ENCODE measurements around the gene TMEM184A. TPM values are rescaled to one million over a fixed set of nuclear protein-coding genes. Genes with fewer than 3 reads are reported as not detected.

The TMEM184A gene
- total RNA-seq, 1 donor from 2014 or later = not detected

DNA sequence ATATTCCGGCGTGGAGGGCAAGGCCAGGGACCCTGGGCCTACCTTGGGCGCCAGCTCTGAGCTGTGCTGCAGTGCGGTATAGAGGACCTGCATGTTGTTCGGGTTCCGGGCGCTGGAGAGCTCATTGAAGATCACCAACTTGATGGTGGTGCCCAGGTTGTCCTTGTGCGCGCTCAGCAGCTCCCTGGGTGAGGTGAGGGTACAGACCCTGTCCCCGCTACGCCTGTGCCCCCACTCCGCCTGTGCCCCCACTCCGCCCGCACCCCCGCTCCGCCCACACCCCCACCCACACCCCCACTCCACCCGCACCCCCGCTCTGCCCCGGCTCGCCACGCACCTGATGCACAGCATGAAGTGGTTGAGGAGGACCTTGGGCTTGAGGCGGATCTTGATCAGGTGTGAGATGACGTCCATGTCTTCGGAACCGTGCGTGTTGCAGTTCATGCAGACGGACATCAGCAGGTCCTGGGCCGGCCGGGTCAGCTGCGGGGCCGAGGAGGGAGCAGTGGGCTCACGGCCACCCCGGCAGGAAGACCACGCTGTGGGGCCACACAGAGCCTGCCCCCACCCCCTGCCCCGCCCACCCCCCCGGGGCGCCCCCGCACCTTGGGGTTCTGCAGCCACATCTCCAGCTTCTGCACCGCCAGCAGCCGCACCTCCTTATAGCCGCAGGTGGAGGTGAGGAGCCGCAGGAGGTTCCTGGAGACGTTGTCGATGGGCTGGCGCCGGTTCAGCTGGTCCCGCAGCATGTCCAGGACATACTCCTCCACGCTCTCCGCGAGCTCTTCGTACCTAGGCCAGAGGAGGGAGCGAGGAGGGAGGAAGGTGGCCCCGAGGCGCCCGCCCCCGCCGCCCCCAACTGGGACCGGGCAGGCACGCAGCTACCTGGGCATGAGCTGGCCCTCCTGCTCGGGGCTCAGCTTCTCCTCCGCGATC is 57.4 kb downstream of the TMEM184A start:
- intact Hi-C loops (cut with DNase I) = no loop called here
- TF ChIP-seq, protein P1, sequence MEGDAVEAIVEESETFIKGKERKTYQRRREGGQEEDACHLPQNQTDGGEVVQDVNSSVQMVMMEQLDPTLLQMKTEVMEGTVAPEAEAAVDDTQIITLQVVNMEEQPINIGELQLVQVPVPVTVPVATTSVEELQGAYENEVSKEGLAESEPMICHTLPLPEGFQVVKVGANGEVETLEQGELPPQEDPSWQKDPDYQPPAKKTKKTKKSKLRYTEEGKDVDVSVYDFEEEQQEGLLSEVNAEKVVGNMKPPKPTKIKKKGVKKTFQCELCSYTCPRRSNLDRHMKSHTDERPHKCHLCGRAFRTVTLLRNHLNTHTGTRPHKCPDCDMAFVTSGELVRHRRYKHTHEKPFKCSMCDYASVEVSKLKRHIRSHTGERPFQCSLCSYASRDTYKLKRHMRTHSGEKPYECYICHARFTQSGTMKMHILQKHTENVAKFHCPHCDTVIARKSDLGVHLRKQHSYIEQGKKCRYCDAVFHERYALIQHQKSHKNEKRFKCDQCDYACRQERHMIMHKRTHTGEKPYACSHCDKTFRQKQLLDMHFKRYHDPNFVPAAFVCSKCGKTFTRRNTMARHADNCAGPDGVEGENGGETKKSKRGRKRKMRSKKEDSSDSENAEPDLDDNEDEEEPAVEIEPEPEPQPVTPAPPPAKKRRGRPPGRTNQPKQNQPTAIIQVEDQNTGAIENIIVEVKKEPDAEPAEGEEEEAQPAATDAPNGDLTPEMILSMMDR (IDR thresholded peaks at IDR 0.05) = no peak
- H3K9me3 ChIP-seq = no peaks in the 10 kb centered on the region

DNA sequence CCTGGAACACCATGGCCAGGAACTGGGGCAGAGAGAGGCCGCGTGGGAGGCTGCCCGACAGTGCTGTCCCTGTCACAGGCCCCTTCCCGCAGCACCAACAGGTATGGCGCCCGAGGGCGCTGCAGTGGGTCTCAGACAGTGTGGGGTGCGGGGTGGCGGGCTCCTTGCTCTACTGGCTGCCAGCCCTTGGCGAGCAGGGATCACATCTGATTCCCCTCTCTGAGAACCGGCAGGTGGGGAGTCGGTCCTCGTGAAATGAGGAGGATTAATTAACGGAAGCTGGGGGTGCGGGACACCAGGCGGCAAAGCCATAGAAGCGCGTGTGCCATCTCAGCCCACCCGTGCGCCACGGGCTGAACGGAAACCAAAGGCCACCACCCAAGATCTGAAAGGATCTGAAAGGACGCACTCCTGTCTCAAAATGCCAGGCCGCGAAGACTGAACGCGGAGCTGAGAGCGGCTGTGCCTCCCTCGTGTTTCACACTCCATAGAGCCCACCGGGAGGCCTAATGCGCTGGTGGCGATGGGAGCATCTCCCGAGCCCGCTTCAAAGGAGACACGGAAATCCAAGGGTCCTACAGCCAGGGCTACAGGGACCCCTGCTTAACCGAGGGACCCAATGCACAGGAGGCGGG is 58.6 kb downstream of the TMEM184A start:
- Histone ChIP-seq H3K27ac (no peak overlapping the region), H3K4me1 (no peaks in the 10 kb centered on the region), H3K27me3 (no peaks in the 10 kb centered on the region), H3K36me3 (peaks cover 85 to 99% of the 10 kb centered on the region in 2 donors), H3K4me3 (no peak overlapping the region), H3K9me3 (no peaks in the 10 kb centered on the region)
- TF ChIP-seq, protein P1 (IDR thresholded peaks at IDR 0.05) = no peak
- DNase-seq (ENCODE audit: low spot score in 2 of 2) = no peak
- intact Hi-C loops (cut with DNase I) = no loop called here

More for the DNA sequence above, 57.4 kb downstream of the TMEM184A start:
- DNase-seq (ENCODE audit: low spot score in 2 of 2) = no peak
- H3K27ac ChIP-seq = no peak overlapping the region
- peaks cover 9 to 10% of the 10 kb centered on the region in 2 donors for H3K4me1 ChIP-seq
- H3K4me3 ChIP-seq = no peak overlapping the region
- no peaks in the 10 kb centered on the region for H3K27me3 ChIP-seq
- H3K36me3 ChIP-seq = peaks cover 81 to 92% of the 10 kb centered on the region in 2 donors

DNA sequence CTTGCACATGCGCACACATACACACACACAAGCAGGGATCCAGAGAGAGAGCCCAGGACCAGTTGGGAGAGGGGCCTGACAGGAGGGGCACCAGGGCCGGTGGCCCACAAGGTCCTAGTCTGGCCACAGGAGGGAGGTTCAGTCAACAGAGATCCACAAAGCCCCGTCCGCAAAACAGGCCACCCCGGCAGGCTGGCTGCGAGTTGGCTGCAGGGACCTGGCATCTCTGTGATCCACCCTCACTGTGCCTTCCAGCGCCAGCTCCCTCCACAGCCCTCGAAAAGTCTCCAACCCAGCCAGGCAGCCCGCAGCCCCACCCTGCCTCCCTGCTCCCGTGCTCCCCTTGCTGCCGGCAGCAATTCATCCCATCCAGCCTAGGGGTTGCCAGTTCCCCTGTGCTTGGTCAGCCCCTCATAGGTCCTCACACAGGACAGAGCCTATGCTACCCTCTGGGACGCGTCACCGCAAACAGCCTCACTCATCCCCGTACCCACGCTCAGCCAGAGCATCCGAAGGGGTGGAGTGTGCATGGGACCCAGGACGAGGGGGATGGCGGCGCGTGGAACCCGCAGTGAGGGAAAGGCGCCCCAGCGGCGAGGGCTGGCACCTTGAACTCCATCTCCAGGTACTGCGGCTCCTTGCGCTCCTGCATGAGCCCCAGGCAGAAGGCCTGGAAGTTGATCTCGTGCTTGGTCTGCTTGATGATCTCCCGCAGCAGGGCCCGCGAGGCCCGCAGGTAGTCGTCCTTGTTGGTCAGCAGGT is 59.3 kb downstream of the TMEM184A start:
- intact Hi-C loops (cut with DNase I) = no loop called here
- H3K27me3 ChIP-seq = no peaks in the 10 kb centered on the region
- peaks cover 80 to 99% of the 10 kb centered on the region in 2 donors for H3K36me3 ChIP-seq
- no peaks in the 10 kb centered on the region for H3K9me3 ChIP-seq
- DNase-seq (ENCODE audit: low spot score in 2 of 2) = no peak
- no peak overlapping the region for H3K27ac ChIP-seq
- no peak overlapping the region for H3K4me3 ChIP-seq
- no peaks in the 10 kb centered on the region for H3K4me1 ChIP-seq
- TF ChIP-seq, protein P1 (IDR thresholded peaks at IDR 0.05) = no peak

DNA sequence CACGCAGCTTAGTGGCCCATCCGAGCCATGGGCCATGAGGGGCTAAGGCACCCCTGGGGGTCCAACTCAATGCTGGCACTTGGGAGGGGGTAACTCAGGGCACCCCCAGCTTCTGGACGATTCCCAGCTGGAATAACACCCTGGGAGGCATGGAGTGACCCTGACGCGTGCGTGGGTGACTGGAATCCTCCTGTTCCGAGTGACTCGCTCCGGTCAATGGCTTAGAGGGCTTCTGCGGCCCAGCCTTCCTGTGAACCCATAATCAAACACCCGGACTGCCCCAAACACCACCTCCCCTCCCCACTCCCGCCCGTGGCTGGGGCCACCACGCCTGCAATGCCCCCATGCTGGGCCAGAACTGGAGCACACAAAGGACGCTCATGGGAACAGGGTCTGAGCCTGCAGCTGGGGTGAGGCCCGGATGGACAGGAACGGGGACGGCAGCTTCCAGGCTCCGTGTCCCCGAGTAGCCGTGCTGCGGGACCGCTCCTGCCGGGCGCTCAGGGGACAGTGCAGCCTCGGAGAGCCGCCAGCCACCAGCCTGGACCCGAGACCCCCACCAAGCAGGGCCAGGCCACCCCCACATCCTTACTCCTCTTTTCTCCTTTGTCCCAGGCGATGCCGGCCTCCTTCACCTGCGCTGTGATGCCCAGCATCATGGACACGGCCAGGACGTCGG is 60.3 kb downstream of the TMEM184A start:
- H3K36me3 ChIP-seq = peaks cover 72 to 99% of the 10 kb centered on the region in 2 donors
- no peak for DNase-seq (ENCODE audit: low spot score in 2 of 2)

More for the DNA sequence above, 60.3 kb downstream of the TMEM184A start:
- intact Hi-C loops (cut with DNase I) = no loop called here
- H3K27ac ChIP-seq = no peak overlapping the region
- no peaks in the 10 kb centered on the region for H3K27me3 ChIP-seq
- TF ChIP-seq, protein P1 (IDR thresholded peaks at IDR 0.05) = no peak
- H3K9me3 ChIP-seq = no peaks in the 10 kb centered on the region
- H3K4me1 ChIP-seq = no peaks in the 10 kb centered on the region
- no peak overlapping the region for H3K4me3 ChIP-seq
